Endothelial cell of umbilical vein (primary cell): ENCODE measurements around the gene TAX1BP3. TPM values are rescaled to one million over a fixed set of nuclear protein-coding genes. Genes with fewer than 3 reads are reported as not detected.

Experiments used
- BruUV-seq: library from RNA; stranded (reverse); fragments of 400-500 nt; replicated peaks from 2 replicates; lab custom pipeline; 2021; lab: Mats Ljungman, UMichigan
- CTCF ChIA-PET: fragments of 300-600, 350-600 bp; sonication (Branson Sonifier 250); formaldehyde crosslinking; loops from one replicate; lab custom pipeline; 2021; ENCODE audit warnings: antibody characterized with exemption, inconsistent platforms; lab: Charles Lee
- POLR2A ChIA-PET: fragments of 300-600, 350-600 bp; sonication (Branson Sonifier 250); formaldehyde crosslinking; loops from one replicate; lab custom pipeline; 2021; ENCODE audit warnings: antibody characterized with exemption, inconsistent platforms; lab: Charles Lee
- DNase-seq: peaks from one replicate; pipeline ENCODE4 v3.0.0-alpha.2; 2011; ENCODE audit warnings: low read depth, low spot score
- FAIRE-seq: peaks from 2 replicates; lab custom pipeline; 2011; peaks lifted over from hg19 to GRCh38; lab: Jason Lieb, UNC
- H2AFZ ChIP-seq: 2 replicates; pipeline ENCODE4 v1.6.0; 2012; ENCODE audit warnings: low read depth, low read length, control low read depth, inconsistent platforms
- H3K27ac ChIP-seq: 2 replicates; pipeline ENCODE4 v1.5.1; 2011; ENCODE audit warnings: low read depth, mild to moderate bottlenecking, control low read depth, low read length, moderate library complexity; ENCODE audit not compliant: insufficient read depth
- H3K27me3 ChIP-seq, 2 experiments: 2 replicates each; pipeline versions ENCODE4 v1.6.0 to v1.6.1; 2011; ENCODE audit warnings: low read length in 2 of 2, mixed read lengths in 1 of 2; ENCODE audit not compliant: control insufficient read depth in 2 of 2, insufficient read depth in 2 of 2
- H3K36me3 ChIP-seq, 2 experiments: 2 replicates in 1 of 2; 3 replicates in 1 of 2; pipeline ENCODE4 v1.5.1; 2011; ENCODE audit warnings: low read length in 2 of 2, mild to moderate bottlenecking in 1 of 2, moderate library complexity in 1 of 2; ENCODE audit not compliant: control insufficient read depth in 2 of 2, insufficient read depth in 2 of 2; ENCODE audit errors: extremely low read depth in 1 of 2
- H3K4me1 ChIP-seq: 3 replicates; pipeline ENCODE4 v1.5.1; 2011; ENCODE audit warnings: mild to moderate bottlenecking, low read length; ENCODE audit not compliant: control insufficient read depth, insufficient read depth; ENCODE audit errors: extremely low read depth
- H3K4me2 ChIP-seq: 2 replicates; pipeline ENCODE4 v1.6.1; 2011; ENCODE audit warnings: low read length, control low read depth, mixed read lengths; ENCODE audit not compliant: insufficient read depth
- H3K4me3 ChIP-seq, 3 experiments: fragments of 200-600 bp in 1 of 3; sonication (generic), shearing (Covaris generic) in 1 of 3; replicated peaks in 1 of 3; 2 replicates each; pipeline ENCODE4 v1.5.1; 2011 to 2016; ENCODE audit warnings: control low read depth in 3 of 3, low read length in 3 of 3, mild to moderate bottlenecking in 2 of 3, inconsistent platforms in 1 of 3, low read depth in 1 of 3, moderate library complexity in 1 of 3; ENCODE audit not compliant: insufficient read depth in 1 of 3
- H3K79me2 ChIP-seq: 2 replicates; pipeline ENCODE4 v1.6.0; 2012; ENCODE audit warnings: low read length, inconsistent platforms; ENCODE audit not compliant: control insufficient read depth, insufficient read depth
- H3K9ac ChIP-seq: replicated peaks from 2 replicates; pipeline ENCODE3; 2011; ENCODE audit warnings: low read length, control low read depth; ENCODE audit not compliant: insufficient read depth; ENCODE audit errors: extremely low read depth
- H3K9me1 ChIP-seq: replicated peaks from 3 replicates; pipeline ENCODE4 v1.6.0; 2011; ENCODE audit warnings: mild to moderate bottlenecking, low read length; ENCODE audit not compliant: control insufficient read depth, insufficient read depth; ENCODE audit errors: extremely low read depth
- H3K9me3 ChIP-seq: replicated peaks from 2 replicates; pipeline ENCODE4 v1.5.1; 2012; ENCODE audit warnings: low read length, inconsistent platforms; ENCODE audit not compliant: control insufficient read depth, insufficient read depth
- H4K20me1 ChIP-seq: replicated peaks from 2 replicates; pipeline ENCODE3; 2011; ENCODE audit warnings: mild to moderate bottlenecking, low read length; ENCODE audit not compliant: control insufficient read depth, insufficient read depth; ENCODE audit errors: extremely low read depth
- FOS ChIP-seq: IDR thresholded peaks from 2 replicates; pipeline ENCODE4 v1.6.1; 2011; ENCODE audit warnings: mild to moderate bottlenecking, low read length, moderate library complexity, borderline replicate concordance; ENCODE audit not compliant: insufficient read depth
- JUN ChIP-seq: IDR thresholded peaks from 2 replicates; pipeline ENCODE4 v1.6.1; 2011; ENCODE audit warnings: borderline replicate concordance, low read depth; ENCODE audit not compliant: insufficient read length, insufficient read depth
- POLR2A ChIP-seq: IDR thresholded peaks from 2 replicates; pipeline ENCODE4 v1.6.1; 2012; ENCODE audit warnings: low read depth, mild to moderate bottlenecking, control low read depth, low read length
- dilution Hi-C: fragments of 300-500 bp; cut with MboI; formaldehyde crosslinking; loops from one replicate; pipeline ENCODE4 v1.15.0; 2019; ENCODE audit warnings: low sequenced_read_pairs; ENCODE audit not compliant: extremely low pct_ligation_motif_present
- intact Hi-C: fragments of 100-400 bp; cut with micrococcal nuclease; formaldehyde crosslinking; loops from one replicate; pipeline ENCODE4 v1.10.0; 2022
- polyA plus RNA-seq, 4 experiments: library from polyadenylated mRNA; depleted of rRNA in 3 of 4; stranded (reverse) in 3 of 4; unstranded in 1 of 4; fragments of >200 nt; gene quantifications; 2 replicates each; pipeline versions ENCODE4 v1.2.1 to v1.2.3, GENCODE V29; 2011 to 2012; ENCODE audit warnings: missing spikeins in 1 of 4
- total RNA-seq: library from RNA; stranded (reverse); gene quantifications from 2 replicates; pipeline ENCODE4 v1.2.3, GENCODE V29; 2021
- TF ChIP-seq, protein P1 (sequence below), 2 donors: IDR thresholded peaks; 1 replicate in 1 of 2; 2 replicates in 1 of 2; pipeline ENCODE4 v1.5.1; 2011; ENCODE audit warnings: low read length in 2 of 2, mild to moderate bottlenecking in 2 of 2, moderate library complexity in 2 of 2, control low read depth in 1 of 2, inconsistent platforms in 1 of 2, low read depth in 1 of 2; ENCODE audit not compliant: insufficient read depth in 1 of 2; ENCODE audit errors: extremely low read depth in 1 of 2

TAX1BP3 gene
- total and polyA plus RNA-seq, 2 donors (not counting 3 experiments of a cell fraction or from before 2014, with no cell fraction given), result 254 to 315 TPM

DNA sequence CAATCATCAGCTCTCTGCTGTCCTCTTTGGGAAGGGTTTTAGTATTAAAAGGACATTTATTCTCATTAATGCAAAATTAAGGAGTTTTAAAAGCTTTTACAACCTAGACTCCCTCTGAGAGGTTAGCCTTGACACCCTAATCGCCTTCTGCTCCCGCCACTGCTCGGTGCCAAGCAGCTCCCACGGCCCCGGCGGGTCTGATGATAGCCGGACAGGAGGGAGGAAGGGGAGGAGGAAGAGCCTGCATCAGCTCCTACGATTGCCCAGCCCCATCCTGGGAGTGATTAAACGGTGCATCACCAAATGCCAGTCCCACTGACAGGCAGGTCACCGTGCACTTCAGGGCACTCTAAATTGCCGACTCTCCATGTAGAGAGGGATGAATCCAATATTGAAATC lies 40.6 kb downstream of the TAX1BP3 start:
- Histone ChIP-seq H3K9ac (no peak overlapping the region), H3K4me3 (no peak overlapping the region), H3K27me3 (no peaks in the 10 kb centered on the region), H3K4me1 (peaks cover 4% of the 10 kb centered on the region), H3K9me3 (no peaks in the 10 kb centered on the region), H3K36me3 (peaks cover 0 to 23% of the 10 kb centered on the region in 2 experiments), H4K20me1 (no peaks in the 10 kb centered on the region), H3K79me2 (no peaks in the 10 kb centered on the region), H3K9me1 (no peaks in the 10 kb centered on the region), H3K27ac (no peak overlapping the region), H3K4me2 (no peak overlapping the region), H2AFZ (no peak overlapping the region)
- DNase-seq (no peak), FAIRE-seq (no peak)
- dilution Hi-C loops (no loop called here), intact Hi-C loops (no loop called here)
- CTCF ChIA-PET, result interaction anchor here (1.4 to 1.6 kb wide), 2 partner anchors 9 to 579 kb away, joined by 3 read pairs; partner anchors contain the start of genes CTNS and SHPK
- BruUV-seq, result no TSS peak
- TF ChIP-seq, protein P1, sequence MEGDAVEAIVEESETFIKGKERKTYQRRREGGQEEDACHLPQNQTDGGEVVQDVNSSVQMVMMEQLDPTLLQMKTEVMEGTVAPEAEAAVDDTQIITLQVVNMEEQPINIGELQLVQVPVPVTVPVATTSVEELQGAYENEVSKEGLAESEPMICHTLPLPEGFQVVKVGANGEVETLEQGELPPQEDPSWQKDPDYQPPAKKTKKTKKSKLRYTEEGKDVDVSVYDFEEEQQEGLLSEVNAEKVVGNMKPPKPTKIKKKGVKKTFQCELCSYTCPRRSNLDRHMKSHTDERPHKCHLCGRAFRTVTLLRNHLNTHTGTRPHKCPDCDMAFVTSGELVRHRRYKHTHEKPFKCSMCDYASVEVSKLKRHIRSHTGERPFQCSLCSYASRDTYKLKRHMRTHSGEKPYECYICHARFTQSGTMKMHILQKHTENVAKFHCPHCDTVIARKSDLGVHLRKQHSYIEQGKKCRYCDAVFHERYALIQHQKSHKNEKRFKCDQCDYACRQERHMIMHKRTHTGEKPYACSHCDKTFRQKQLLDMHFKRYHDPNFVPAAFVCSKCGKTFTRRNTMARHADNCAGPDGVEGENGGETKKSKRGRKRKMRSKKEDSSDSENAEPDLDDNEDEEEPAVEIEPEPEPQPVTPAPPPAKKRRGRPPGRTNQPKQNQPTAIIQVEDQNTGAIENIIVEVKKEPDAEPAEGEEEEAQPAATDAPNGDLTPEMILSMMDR (IDR thresholded peaks at IDR 0.05; ENCODE audit: extremely low read depth in 1 of 2, insufficient read depth in 1 of 2, low read depth in 1 of 2, low read length in 2 of 2), result no peak
- TF ChIP-seq FOS (no peak), JUN (no peak), POLR2A (no peak)
- POLR2A ChIA-PET, result no interaction called here
